Iris pigment epithelial cell (primary cell): ENCODE results near the gene DCAF16.
"Not testable (repeated sequence)": the region's sequence is repeated elsewhere in the genome, so short reads cannot be mapped to it uniquely, and the experiment has no call there.

ENCODE experiments used
- DNase-seq: peaks from one replicate; pipeline ENCODE4 v3.0.0-alpha.2; 2011; ENCODE audit warnings: low read depth

The DCAF16 gene

DNA sequence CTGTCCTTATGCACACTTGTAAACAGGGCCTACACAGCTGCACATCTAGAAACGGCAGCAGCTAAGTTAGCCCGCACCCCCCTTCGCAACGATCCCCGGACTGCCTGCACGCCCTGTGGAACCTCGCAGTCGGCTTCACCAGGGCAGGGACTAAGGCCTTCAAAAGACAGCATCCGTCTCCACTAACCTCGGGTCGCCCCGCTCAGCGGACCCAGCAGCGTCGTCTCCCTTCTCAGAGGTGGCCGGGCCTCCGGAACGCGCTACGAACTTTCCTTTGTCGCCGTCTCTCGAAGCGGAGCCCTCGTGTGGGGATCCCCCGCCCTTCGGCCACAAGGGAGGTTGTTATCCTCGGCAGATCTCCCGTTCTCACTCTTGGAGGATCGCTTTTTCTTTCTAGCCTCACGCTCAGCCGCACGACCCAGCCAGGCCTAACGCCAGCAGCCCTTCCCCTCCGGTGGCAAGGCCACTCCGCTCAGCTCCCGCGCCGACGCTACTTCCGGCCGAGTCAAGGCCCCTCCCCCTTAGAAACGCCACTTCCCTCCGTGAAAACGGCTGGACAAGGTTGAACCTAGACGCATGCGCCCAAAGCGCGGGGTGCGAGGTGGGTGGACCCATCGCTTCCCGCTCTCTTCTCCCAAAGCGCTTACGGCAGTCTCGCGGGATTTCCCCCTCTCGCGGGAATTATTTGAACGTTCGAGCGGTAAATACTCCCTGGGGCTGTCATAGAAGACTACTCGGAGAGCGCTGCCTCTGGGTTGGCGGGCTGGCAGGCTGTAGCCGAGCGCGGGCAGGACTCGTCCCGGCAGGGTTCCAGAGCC is at the start of gene DCAF16, which contains the start of gene NCAPG:
DCAF16 (minus strand) TSS at position 498 of the 818 bp plus-strand sequence. CDS start 6,616 bp downstream, outside the sequence.
NCAPG (plus strand) TSS at position 720 of the 818 bp plus-strand sequence. CDS start 99 bp downstream, outside the sequence.
- DNase-seq: peak; percentile 99

DNA sequence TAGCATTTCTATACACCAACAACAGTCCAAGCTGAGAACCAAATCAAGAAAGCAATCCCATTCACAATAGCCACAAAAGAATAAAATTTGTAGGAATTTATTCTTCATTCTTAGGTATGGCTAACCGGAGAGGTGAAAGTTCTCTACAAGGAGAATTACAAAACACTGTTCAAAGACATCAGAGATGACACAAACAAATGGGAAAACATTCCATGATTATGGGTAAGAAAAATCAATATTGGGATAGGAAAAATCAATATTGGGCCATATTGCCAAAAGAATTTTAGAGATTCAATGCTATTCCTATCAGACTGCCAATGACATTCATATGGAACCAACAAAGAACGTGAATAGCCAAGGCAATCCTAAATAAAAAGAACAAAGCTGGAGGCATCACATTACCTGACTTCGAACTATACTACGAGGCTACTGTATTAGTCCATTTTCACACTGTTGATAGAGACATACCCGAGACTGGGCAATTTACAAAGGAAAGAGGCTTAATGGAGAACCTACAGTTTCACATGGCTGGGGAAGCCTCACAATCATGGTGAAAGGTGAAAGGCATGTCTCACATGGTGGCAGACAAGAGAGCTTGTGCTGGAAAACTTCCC is 49.3 kb upstream of the DCAF16 start:
- DNase-seq: no peak

DNA sequence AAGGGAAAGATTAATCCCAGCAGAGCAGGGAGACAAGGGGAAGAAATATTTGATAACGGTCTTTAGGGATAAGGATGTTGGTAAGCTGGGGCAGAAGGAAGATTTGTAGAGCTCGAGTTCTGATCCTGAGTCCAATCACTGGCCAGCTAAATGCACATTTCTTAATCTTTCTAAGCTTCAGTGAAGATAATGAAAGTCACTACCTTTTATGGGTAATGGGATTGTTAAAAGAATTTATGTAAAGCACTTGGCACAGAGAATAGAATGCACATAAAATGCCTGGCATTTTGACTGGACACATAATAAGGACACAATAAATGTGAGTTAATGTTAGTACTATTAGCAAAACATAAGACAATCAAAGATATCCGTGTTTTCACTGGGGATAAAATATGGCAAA is 43.5 kb upstream of the DCAF16 start:
- no peak for DNase-seq

DNA sequence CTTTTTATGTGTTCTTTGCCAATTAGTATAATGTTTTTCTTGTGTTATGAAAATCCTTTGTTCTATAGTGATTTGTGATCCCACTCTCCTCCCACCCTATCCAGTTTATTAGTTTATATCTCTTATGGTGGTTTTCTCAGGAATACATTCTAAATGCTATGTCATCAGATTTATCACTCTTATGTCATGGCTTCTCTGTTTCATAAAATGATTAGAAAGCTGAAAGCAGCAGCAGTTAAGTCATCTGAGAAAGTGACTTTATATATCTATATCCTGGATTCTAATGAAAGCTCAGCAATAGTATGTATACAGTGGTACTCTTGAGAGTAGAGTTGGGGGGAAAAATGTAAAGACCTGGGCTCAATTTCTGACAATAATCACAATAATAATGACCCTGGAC is 41.4 kb upstream of the DCAF16 start:
- DNase-seq: no peak

DNA sequence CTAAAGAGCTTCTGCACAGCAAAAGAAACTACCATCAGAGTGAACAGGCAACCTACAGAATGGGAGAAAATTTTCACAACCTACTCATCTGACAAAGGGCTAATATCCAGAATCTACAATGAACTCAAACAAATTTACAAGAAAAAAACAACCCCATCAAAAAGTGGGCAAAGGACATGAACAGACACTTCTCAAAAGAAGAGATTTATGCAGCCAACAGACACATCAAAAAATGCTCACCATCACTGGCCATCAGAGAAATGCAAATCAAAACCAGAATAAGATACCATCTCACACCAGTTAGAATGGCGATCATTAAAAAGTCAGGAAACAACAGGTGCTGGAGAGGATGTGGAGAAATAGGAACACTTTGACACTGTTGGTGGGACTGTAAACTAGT is 39.7 kb upstream of the DCAF16 start:
- not testable (repeated sequence) for DNase-seq

DNA sequence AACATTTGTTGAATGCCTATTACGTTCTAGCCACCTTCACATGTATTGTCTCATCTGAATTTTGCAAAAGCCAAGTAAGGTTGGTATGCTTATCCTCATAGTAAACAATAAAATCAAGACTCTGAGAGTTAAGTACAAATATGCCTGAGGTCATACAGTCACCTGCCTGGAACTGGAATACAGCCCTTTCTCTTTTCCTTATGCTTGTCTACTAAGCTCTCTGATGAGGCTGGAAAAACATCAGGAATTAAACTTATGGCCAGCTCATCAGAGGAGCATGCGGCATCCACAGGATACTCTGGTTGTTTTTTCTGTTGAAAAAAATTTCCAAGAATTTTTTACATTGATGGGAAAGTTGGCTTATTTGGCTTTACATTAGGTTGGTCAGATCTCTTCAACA is 35.7 kb upstream of the DCAF16 start:
- DNase-seq: peak; percentile 25

DNA sequence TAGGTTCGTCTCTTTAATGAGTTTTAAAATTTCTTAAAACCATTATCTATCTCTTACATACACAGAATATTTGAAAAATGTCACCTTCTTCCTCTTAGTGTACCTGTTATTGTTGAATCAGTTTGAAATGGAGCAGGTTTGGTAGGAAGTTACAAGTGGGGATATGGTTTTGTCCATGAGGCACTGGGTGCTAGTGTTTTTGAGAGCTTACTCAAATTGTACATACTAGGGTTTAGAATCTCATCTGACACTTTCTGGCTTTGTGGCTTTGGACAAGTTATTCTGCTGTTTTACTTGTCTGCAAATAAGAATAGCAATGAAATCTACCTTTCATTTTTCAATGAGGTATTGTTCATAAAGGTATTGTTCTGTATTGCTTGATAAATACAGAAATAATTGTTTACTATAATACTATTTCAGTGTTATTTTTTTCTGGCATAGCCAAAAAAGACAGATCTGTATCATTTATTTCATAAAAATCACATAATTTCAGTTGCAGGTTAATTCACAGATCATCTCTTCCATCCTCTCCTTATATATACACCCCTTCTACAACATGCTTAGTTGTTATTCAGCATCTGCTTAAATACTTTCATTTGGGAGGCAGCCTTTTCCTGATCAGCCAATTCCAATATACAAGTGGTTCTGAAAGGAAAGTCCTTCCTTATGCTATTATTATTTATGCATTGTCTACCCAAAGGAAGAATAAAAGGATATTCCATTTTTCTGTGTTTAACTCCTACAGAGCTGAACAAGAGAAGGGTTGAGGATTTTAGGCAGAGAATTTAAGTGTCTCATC is 13.5 kb upstream of the DCAF16 start:
- DNase-seq: no peak

DNA sequence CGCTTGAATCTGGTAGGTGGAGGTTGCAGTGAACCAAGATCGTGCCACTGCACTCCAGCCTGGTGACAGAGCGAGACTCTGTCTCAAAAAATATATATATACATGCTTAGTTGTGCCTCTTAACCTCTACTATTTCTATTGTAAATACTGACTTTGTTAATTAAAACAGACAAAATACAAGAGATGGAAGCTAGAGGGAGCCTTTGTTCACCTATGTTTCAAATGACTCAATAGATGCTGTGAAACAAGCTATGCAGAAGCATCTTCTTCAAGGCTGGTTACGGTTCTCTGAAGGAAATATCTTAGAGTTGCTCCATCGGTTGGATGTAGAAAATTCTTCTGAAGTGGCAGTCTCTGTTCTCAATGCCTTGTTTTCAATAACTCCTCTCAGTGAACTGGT is 6.5 kb upstream of the DCAF16 start:
- DNase-seq: peak; percentile 82

DNA sequence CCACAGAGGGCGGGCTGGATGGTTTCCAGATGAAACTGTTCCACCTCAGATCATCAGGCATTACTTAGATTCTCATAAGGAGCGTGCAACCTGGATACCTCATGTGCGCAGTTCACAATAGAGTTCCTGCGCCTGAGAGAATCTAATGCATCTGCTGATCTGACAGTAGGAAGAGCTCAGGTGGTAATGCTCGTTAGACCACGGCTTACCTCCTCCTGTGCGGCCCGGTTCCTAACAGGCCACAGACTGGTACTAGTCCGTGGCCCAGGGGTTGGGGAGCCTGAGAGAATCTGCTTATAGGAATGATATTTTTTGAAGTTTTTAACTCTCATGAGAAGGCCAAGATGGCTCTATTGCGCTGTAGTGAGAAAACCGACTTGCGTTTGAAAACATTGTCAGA is 5.6 kb upstream of the DCAF16 start:
- DNase-seq: no peak

DNA sequence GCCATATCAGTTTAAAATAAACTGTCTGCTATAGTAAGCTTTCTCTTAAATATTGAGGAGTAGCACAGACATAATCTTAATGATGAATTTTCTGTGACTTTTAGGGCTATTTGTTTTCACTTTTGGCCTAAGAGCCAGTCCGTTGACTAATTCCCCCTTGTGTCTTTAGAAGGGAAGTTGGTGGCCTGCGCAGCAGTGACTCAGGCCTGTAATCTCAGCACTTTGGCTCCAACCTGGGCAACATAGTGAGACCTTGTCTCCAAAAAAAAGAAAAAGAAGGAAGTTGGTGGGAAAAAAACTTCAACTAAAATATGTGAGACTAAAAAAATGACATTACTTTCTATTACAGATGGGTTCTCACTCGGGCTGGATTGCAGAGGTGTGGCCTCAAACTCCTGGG is 3.6 kb upstream of the DCAF16 start:
- DNase-seq: peak; percentile 50

DNA sequence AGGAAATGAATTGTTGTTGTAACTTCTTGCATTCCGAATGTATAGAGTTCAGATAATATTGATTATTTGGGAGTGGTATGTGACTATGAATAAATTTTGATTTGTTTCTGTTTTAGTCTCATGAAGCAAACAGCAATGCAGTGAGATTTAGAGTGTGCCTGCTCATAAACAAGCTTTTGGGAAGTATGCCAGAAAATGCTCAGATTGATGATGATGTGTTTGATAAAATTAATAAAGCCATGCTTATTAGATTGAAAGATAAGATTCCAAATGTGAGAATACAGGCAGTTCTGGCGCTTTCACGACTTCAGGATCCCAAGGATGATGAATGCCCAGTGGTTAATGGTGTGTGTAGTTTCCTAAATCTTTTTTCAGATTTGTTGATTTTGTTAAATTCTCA is 2.2 kb upstream of the DCAF16 start:
- no peak for DNase-seq

DNA sequence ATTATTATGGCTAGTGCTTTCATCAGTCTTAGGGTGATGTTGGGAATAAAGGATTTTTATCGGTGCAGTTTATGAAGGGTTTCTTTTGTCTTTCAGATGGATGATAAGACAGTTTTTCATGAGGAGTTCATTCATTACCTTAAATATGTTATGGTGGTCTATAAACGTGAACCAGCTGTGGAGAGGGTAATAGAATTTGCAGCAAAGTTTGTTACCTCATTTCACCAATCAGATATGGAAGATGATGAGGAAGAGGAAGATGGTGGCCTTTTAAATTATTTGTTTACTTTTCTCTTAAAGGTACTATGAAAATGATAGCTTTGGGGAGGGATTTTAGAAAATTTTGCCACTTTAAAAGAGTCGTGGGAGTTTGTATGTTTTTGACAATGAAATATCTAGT is 1.6 kb upstream of the DCAF16 start:
- no peak for DNase-seq

DNA sequence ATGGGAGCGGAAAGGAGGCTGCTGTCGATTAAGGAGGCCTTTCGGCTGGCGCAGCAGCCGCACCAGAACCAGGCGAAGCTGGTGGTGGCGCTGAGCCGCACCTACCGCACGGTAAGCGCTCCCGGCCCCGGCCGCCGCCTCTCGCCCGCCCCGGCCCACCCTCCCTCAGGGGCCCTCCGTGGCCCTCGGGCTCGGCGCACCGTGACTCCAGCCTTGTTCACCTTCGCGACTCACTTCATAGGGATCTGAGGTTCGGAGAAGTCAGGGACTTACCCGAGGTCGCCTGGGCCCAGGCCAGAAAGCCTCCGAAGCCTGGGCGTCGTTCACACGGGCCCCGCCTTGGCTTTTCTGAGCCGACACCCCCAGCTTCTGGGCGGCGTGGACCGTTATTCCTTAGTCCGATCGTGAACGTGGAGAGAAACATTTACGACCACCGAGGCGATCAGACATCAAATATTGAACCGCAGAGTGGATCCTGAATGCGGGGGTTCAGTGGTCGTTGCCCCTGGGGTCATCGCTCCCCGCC is 584 bp upstream of the DCAF16 start:
- DNase-seq: peak; percentile 36

DNA sequence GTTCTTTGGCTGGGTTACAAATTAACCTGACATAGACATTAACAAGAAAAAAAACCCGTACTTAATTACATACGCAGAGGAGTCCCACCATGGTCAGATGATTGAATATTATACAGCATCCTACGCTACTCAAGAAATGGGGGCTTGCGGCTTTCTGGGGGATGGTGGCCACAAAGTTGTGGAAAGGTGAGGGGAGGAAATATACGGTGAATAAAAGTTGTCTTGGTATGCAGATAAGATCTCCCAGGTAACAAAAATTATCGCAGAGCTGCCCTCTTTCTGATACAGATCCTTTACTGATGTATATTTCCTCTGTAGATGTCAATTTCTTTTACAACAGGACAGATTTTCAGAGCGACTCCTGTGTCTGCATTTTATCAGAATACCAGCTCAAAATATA is 890 bp downstream of the DCAF16 start:
- no peak for DNase-seq

DNA sequence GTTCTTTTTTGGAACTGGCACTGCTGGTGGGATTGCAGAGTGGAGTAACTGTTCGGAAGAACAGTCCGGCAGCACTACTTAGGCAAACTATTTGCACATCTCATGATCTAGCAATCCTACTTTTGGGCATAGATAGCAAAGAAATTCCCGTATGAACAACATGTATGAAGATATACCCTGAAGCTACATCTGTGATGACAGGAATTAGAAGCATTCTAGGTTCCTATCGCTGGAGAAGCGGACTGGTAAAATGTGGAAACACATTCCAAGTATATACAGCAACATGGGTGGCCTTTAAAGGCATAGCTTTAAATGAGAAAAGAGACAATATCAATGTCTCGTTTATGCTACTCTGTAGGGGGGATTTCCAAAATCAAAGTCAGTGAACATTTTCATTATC is 3.1 kb downstream of the DCAF16 start:
- DNase-seq: peak; percentile 30

DNA sequence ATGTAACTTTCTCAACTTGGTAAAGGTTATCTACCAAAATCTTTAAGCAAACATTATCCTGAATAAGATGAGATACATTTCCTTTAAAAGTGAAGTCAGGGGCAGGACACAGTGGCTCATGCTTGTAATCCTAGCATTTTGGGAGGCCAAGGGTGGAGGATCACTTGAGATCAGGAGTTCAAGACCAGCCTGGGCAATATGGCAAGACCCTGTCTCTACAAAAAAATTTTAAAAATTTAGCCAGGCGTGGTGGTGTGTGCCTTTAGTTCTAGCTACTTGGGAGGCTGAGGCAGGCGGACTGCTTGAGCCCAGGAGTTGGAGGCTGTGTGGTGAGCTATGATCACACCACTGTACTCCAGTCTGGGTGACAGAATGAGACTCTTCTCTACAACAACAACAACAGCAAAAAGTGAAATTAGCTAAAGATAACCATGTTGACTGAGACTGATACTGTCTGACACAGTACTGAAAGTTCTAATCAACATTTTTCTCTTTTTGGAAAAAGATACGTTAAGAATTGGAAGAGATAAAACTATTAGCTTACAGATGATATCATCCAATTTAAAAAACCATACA is 4.9 kb downstream of the DCAF16 start:
- no peak for DNase-seq

DNA sequence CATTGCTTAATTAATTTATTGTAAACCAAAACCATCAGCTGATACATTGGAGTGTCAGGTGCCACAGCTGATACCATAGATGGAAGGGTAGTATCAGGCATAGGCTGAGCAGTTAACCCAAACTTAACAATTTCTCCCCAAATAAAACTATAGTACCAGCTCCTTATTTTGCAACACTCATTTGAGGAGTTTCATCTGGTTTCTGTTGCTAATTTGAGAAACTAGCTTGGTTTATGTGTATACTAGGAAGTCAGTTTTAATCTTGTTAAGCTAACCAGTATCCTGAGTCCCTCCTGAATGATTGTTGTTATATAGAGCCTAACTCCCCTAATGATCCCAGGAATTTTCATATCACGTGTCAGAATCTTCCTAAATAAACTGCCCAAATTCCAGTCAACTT is 12.7 kb downstream of the DCAF16 start:
- no peak for DNase-seq

DNA sequence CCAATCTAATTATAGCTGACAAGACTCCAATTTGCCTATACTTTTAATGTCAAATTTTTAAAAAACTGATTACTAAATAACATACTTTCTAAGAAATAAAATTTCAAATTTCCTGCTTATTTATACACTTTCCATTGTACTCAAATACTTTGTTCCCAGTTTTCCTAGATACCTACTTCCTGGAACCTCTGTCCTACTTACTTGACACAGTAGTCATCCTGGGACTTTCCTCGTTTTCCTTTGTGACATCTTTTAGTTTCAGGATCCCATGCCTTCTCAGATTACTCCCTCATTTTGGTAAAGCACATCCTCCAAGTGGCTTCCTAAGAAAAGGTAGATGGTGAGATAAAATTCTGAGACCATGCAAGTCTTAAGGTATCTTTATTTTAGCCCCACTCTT is 15.8 kb downstream of the DCAF16 start:
- no peak for DNase-seq

DNA sequence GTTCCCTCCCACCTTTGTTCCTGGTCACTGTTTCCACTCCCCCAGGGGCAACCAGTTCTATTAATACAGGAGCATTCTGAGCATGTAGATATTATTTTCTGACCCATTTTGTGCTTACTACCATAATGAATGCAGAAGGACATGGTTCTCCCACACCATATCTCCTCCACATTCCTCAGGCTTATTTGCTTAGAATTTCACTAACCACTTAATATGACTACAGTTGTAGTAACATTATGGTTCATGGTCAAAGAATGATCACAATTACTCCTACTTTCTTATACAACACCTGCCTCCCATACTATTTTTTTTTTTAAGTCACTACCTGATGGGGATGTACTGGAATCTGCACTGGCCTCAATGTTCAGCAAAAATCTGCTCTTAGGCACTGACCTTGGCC is 21.6 kb downstream of the DCAF16 start:
- peak; percentile 45 for DNase-seq

DNA sequence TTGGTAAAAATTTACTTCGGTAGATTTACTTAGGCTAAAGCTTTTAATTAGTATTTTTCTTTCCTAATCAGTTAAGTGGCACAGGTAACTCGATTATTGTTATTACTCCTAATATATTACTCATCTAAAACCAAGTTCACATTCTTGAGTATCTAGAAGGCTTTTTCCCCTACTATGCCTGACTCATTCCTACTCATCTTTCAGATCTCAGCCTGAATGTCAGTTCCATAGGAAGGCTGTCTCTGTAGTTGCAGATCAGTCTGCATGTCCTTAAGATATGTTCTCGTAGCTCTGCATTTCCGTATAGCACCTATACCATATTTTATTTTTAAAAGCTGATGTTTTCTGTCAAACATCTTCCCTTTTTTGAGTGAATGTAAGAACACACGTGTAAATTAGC is 23.2 kb downstream of the DCAF16 start:
- DNase-seq: peak; percentile 78

DNA sequence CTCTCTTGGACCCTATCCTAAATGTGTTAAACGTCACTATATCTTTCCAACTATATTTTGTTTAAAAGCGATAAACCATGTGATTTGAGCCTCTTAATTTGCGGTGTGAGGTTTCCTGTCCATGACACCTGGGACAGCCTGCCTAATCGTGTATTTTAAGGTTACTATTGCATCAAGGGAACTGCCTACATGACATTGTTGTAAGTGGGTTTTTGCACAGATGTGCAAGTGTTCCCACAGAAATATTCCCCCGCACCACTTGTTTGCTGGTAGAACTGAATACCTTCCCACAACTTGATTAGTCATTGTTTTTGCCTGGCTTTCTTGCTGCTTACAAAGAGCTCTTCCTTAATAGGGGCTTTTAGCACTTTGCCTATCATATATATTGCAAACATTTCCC is 24.0 kb downstream of the DCAF16 start:
- DNase-seq: peak; percentile 26

DNA sequence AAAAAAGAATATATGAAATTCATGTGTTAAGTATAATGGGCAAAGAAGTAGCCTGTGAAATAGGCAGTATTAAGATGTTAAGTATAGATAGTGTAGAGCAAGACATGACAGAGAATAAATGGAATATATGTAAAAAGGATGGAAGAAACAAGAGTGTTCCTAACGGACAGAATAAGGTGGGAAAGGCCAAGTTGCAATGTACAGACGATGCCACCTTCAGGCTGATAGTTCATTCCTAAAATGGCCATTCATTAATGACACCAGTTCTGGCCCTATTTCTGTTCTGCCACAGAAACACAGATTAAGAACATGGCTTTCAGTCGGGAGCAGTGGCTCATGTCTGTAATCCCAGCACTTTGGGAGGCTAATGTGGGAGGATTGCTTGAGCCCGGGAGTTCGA is 24.7 kb downstream of the DCAF16 start:
- no peak for DNase-seq
